WTC11 (cell line): ENCODE measurements around the gene MND1. TPM values are rescaled to one million over a fixed set of nuclear protein-coding genes. Genes with fewer than 3 reads are reported as not detected.

Experiments
- ATAC-seq: fragments of 200-7000 bp; cut with Tn5 transposase; 2 replicates; pipeline ENCODE4 v1.10.0; 2021; ENCODE audit warnings: mild to moderate bottlenecking, moderate library complexity
- CTCF ChIA-PET: fragments of 300-600 bp; sonication (Branson Sonifier 250); formaldehyde crosslinking; loops from one replicate; lab custom pipeline; 2021; ENCODE audit warnings: antibody characterized with exemption; lab: Charles Lee
- POLR2A ChIA-PET: fragments of 350-600 bp; sonication (Branson Sonifier 250); formaldehyde crosslinking; loops from one replicate; lab custom pipeline; 2021; ENCODE audit warnings: antibody characterized with exemption; lab: Charles Lee
- DNase-seq: peaks from one replicate; pipeline ENCODE4 v3.0.0; 2021; ENCODE audit warnings: low spot score
- H3K27ac Mint-ChIP-seq: 2 replicates; pipeline ENCODE4 v1.8.0; 2021; ENCODE audit warnings: mixed read lengths
- H3K27me3 Mint-ChIP-seq: 2 replicates; pipeline ENCODE4 v1.8.0; 2021; ENCODE audit warnings: low read depth, mild to moderate bottlenecking, moderate library complexity, mixed read lengths
- H3K36me3 Mint-ChIP-seq: 2 replicates; pipeline ENCODE4 v1.8.0; 2021; ENCODE audit warnings: mixed read lengths
- H3K4me1 Mint-ChIP-seq: 2 replicates; pipeline ENCODE4 v1.8.0; 2022; ENCODE audit warnings: mixed read lengths
- H3K4me3 Mint-ChIP-seq: 2 replicates; pipeline ENCODE4 v1.8.0; 2021; ENCODE audit warnings: mild to moderate bottlenecking, moderate library complexity, mixed read lengths
- H3K9me3 Mint-ChIP-seq: 2 replicates; pipeline ENCODE4 v1.8.0; 2021; ENCODE audit warnings: mixed read lengths
- ARID4B ChIP-seq: sonication (generic); formaldehyde crosslinking; IDR thresholded peaks from 2 replicates; pipeline ENCODE4 v1.8.0; 2023; ENCODE audit warnings: missing genetic modification reagents, mild to moderate bottlenecking, borderline replicate concordance
- CDX4 ChIP-seq: fragments of 250-450 bp; sonication (Bioruptor Pico); IDR thresholded peaks from 2 replicates; pipeline ENCODE4 v1.9.0; 2021; ENCODE audit warnings: moderate library complexity, mild to moderate bottlenecking, inconsistent platforms, borderline replicate concordance
- IRF1 ChIP-seq: sonication (generic); formaldehyde crosslinking; IDR thresholded peaks from 2 replicates; pipeline ENCODE4 v1.8.0; 2023; ENCODE audit warnings: missing genetic modification reagents
- KAT7 ChIP-seq: sonication (generic); formaldehyde crosslinking; IDR thresholded peaks from 2 replicates; pipeline ENCODE4 v1.8.1; 2023; ENCODE audit warnings: missing genetic modification reagents, mild to moderate bottlenecking, borderline replicate concordance
- MXD4 ChIP-seq: fragments of 250-450 bp; sonication (Bioruptor Pico); IDR thresholded peaks from 2 replicates; pipeline ENCODE4 v1.8.0; 2021; ENCODE audit warnings: mild to moderate bottlenecking, moderate library complexity, borderline replicate concordance
- MYBL2 ChIP-seq: sonication (generic); formaldehyde crosslinking; IDR thresholded peaks from 2 replicates; pipeline ENCODE4 v1.8.1; 2023; ENCODE audit warnings: mild to moderate bottlenecking, moderate library complexity, missing genetic modification reagents
- NR2C2 ChIP-seq: sonication (generic); formaldehyde crosslinking; IDR thresholded peaks from 2 replicates; pipeline ENCODE4 v1.8.0; 2022; ENCODE audit warnings: mild to moderate bottlenecking, missing genetic modification reagents
- OVOL2 ChIP-seq: fragments of 250-450 bp; sonication (Bioruptor Pico); IDR thresholded peaks from 2 replicates; pipeline ENCODE4 v1.9.0; 2021; ENCODE audit warnings: mild to moderate bottlenecking, borderline replicate concordance
- PRRX2 ChIP-seq: fragments of 250-450 bp; sonication (Bioruptor Pico); IDR thresholded peaks from 2 replicates; pipeline ENCODE4 v1.8.0; 2021; ENCODE audit warnings: mild to moderate bottlenecking
- TCF7 ChIP-seq: sonication (generic); formaldehyde crosslinking; IDR thresholded peaks from 2 replicates; pipeline ENCODE4 v1.8.0; 2022; ENCODE audit warnings: mild to moderate bottlenecking, low read depth, missing genetic modification reagents, moderate library complexity
- ZNF317 ChIP-seq: sonication (generic); formaldehyde crosslinking; IDR thresholded peaks from 2 replicates; pipeline ENCODE4 v1.8.1; 2023; ENCODE audit warnings: low read depth, mild to moderate bottlenecking, moderate library complexity, missing genetic modification reagents, borderline replicate concordance
- ZNF416 ChIP-seq: fragments of 250-450 bp; sonication (Bioruptor Pico); IDR thresholded peaks from 2 replicates; pipeline ENCODE4 v1.9.0; 2021; ENCODE audit warnings: mild to moderate bottlenecking, inconsistent platforms
- ZNF512 ChIP-seq: sonication (generic); formaldehyde crosslinking; IDR thresholded peaks from 2 replicates; pipeline ENCODE4 v1.8.1; 2022; ENCODE audit warnings: missing genetic modification reagents, borderline replicate concordance
- total RNA-seq: library from RNA; stranded (reverse); gene quantifications from 3 replicates; pipeline ENCODE4 v1.2.3, GENCODE V29; 2021
- TF ChIP-seq, protein P1 (sequence below): sonication (generic); formaldehyde crosslinking; IDR thresholded peaks from 2 replicates; pipeline ENCODE4 v1.8.1; 2022; ENCODE audit warnings: mild to moderate bottlenecking, missing genetic modification reagents, moderate library complexity, borderline replicate concordance
- TF ChIP-seq, protein P2 (sequence below): sonication (generic); formaldehyde crosslinking; IDR thresholded peaks from 2 replicates; pipeline ENCODE4 v1.8.1; 2022; ENCODE audit warnings: low read depth, missing genetic modification reagents, borderline replicate concordance

The MND1 gene
- total RNA-seq, 1 experiment from 2014 or later: 36.0 TPM

GRCh38 chr4:153296040-153296823, 48.3 kb upstream of the MND1 start (continued):
- no peak for TF ChIP-seq OVOL2 (CRISPR knock-in tag)
- TF ChIP-seq IRF1 (CRISPR knock-in tag): no peak
- no peak for TF ChIP-seq MYBL2 (CRISPR knock-in tag)
- TF ChIP-seq, protein P1, sequence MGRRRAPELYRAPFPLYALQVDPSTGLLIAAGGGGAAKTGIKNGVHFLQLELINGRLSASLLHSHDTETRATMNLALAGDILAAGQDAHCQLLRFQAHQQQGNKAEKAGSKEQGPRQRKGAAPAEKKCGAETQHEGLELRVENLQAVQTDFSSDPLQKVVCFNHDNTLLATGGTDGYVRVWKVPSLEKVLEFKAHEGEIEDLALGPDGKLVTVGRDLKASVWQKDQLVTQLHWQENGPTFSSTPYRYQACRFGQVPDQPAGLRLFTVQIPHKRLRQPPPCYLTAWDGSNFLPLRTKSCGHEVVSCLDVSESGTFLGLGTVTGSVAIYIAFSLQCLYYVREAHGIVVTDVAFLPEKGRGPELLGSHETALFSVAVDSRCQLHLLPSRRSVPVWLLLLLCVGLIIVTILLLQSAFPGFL (CRISPR knock-in tag): no peak
- TF ChIP-seq PRRX2 (CRISPR knock-in tag): no peak
- TF ChIP-seq CDX4: no peak
- TF ChIP-seq ARID4B (CRISPR knock-in tag): no peak
- TF ChIP-seq TCF7 (CRISPR knock-in tag): no peak

DNA sequence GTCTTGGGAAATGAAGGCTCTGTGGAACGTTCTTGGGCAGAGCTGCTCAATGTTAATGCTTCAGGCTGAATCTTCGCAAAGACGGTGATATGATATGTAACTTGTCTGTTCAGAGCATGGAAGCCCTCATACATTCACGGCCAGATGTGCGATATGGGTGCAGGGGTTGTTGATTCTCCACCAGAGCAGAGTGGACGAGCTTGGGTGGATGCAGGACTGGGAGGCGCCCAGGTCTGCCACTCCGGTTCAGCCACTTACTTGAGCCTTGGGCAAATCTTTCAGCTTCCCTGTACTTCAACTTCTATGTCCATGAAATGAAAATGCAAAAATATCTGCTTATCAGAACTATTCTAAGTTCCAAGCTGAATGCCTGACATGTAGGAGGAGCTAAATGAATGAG, 47.4 kb upstream of the MND1 start:
- H3K4me1 Mint-ChIP-seq: peaks cover 28% of the 10 kb centered on the region
- CTCF ChIA-PET: interaction anchor here (0.7 to 2.3 kb wide), 2 partner anchors 50 to 154 kb away, joined by 4 to 6 read pairs; no protein-coding TSS in a partner anchor
- no peak for ATAC-seq
- no peak overlapping the region for H3K27ac Mint-ChIP-seq
- no peaks in the 10 kb centered on the region; the same call in 1 of the 2 replicates for H3K27me3 Mint-ChIP-seq
- POLR2A ChIA-PET: no interaction called here
- H3K9me3 Mint-ChIP-seq: peaks cover 51% of the 10 kb centered on the region
- DNase-seq: no peak
- no peak overlapping the region for H3K4me3 Mint-ChIP-seq
- H3K36me3 Mint-ChIP-seq: peaks cover 84% of the 10 kb centered on the region
- TF ChIP-seq ARID4B (CRISPR knock-in tag) (no peak), ZNF317 (CRISPR knock-in tag) (no peak), MXD4 (no peak), ZNF416 (CRISPR knock-in tag) (no peak), CDX4 (no peak), NR2C2 (CRISPR knock-in tag) (no peak), KAT7 (no peak), OVOL2 (CRISPR knock-in tag) (no peak), ZNF512 (CRISPR knock-in tag) (no peak)
- TF ChIP-seq, protein P2, sequence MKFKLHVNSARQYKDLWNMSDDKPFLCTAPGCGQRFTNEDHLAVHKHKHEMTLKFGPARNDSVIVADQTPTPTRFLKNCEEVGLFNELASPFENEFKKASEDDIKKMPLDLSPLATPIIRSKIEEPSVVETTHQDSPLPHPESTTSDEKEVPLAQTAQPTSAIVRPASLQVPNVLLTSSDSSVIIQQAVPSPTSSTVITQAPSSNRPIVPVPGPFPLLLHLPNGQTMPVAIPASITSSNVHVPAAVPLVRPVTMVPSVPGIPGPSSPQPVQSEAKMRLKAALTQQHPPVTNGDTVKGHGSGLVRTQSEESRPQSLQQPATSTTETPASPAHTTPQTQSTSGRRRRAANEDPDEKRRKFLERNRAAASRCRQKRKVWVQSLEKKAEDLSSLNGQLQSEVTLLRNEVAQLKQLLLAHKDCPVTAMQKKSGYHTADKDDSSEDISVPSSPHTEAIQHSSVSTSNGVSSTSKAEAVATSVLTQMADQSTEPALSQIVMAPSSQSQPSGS (CRISPR knock-in tag): no peak
